HTERT RPE-1 (cell line): Measurements from ENCODE around the gene LGSN.
"Not testable (repeated sequence)": the region's sequence is repeated elsewhere in the genome, so short reads cannot be mapped to it uniquely, and the experiment has no call there.

Experiments
- in situ Hi-C: fragments of 300-500 bp; cut with MboI; formaldehyde crosslinking; loops from 4 replicates; pipeline ENCODE4 v1.14.3; 2020; ENCODE audit warnings: low sequenced_read_pairs

Gene LGSN, protein sequence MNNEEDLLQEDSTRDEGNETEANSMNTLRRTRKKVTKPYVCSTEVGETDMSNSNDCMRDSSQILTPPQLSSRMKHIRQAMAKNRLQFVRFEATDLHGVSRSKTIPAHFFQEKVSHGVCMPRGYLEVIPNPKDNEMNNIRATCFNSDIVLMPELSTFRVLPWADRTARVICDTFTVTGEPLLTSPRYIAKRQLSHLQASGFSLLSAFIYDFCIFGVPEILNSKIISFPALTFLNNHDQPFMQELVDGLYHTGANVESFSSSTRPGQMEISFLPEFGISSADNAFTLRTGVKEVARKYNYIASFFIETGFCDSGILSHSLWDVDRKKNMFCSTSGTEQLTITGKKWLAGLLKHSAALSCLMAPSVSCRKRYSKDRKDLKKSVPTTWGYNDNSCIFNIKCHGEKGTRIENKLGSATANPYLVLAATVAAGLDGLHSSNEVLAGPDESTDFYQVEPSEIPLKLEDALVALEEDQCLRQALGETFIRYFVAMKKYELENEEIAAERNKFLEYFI

DNA sequence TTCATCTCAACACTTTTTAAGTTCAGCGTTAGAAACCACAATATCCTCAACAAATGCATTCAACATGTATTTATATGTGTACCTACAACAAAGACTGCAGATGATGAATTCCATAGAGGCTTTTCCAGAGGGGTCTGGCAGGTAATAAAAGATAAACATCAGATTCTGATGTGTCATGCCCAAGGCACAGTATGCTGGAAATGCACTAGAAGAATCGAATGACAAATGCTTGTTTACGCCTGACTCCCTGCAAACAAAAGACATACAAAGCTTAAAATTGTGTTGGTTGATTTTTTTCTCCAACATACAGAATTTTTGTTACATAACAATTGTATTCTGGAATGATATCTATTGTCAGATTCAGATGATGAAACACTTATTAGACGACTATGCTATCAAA lies at the start of gene LGSN:
Gene LGSN (minus strand): TSS at position 45 of the 400 bp plus-strand sequence. CDS start 40 bp downstream, at position 5.
- in situ Hi-C loops: no loop called here

DNA sequence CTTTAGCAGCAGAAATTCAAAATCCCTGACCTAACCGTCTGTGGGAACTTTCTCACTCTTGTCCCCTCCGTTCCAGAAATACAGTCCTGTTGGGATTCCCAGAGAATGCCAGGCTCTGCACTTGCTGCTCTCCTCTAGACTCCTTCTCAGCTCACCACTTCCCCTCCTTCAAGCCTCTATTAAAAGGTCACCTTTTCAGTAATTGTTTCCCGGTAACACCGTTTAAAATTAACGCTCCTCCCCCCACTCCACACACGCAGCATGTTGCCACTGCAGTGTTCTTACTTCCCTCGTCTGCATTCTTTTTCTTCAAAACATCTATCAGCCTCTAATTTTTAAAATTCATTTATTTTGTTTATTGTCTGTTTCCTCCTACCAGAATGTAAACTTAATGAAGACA lies 48.6 kb upstream of the LGSN start:
- in situ Hi-C loops: no loop called here

DNA sequence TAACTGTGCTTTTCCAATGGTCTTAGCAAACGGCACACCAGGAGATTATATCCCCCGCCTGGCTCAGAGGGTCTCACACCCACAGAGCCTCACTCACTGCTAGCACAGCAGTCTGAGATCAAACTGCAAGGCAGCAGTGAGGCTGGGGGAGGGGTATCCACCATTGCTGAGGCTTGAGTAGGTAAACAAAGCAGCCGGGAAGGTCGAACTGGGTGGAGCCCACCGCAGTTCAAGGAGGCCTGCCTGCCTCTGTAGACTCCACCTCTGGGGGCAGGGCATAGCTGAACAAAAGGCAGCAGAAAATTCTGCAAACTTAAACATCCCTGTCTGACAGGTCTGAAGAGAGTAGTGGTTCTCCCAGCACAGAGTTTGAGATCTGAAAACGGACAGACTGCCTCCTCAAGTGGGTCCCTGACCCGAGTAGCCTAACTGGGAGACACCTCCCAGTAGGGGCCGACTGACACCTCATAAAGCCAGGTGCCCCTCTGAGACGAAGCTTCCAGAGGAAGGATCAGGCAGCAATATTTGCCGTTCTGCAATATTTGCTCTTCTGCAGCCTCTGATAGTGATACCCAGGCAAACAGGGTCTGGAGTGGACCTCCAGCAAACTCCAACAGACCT lies 42.8 kb upstream of the LGSN start:
- in situ Hi-C loops: not testable (repeated sequence)

DNA sequence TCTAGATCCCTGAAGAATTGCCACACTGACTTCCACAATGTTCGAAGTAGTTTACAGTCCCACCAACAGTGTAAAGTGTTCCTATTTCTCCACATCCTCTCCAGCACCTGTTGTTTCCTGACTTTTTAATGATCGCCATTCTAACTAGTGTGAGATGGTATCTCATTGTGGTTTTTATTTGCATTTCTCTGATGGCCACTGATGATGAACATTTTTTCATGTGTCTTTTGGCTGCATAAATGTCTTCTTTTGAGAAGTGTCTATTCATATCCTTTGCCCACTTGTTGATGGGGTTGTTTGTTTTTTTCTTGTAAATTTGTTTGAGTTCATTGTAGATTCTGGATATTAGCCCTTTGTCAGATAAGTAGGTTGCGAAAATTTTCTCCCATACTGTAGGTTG lies 37.6 kb upstream of the LGSN start:
- in situ Hi-C loops: not testable (repeated sequence)

DNA sequence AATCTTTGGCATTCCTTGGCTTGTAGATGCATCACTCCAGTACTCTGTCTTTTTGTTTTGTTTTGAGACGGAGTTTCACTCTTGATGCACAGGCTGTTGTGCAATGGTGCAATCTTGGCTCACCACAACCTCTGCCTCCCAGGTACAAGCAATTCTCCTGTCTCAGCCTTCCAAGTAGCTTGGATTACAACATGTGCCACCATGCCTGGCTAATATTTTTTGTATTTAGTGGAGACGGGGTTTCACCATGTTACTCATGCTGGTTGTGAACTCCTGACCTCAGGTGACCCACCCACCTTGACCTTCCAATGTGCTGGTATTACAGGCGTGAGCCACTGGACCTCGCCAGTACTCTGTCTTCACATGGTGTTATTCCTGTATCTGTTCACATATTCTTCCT lies 35.8 kb upstream of the LGSN start:
- in situ Hi-C loops: no loop called here

DNA sequence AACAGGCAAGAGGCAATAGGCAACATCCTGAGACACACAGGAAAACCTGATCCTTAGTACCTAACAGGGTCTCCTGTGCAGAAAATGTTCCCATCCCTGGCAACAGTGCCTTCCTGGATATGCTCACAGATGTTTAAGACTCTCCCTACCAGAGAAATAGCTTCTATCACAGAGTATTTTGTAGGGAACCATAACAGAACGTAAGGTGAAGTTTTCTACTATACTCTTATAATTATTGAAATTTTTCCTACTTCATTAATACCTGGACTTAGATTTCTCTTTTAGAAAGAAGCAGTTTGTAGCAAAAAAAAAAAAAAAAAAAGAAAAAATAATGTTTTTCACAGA lies 33.5 kb upstream of the LGSN start:
- in situ Hi-C loops: no loop called here

DNA sequence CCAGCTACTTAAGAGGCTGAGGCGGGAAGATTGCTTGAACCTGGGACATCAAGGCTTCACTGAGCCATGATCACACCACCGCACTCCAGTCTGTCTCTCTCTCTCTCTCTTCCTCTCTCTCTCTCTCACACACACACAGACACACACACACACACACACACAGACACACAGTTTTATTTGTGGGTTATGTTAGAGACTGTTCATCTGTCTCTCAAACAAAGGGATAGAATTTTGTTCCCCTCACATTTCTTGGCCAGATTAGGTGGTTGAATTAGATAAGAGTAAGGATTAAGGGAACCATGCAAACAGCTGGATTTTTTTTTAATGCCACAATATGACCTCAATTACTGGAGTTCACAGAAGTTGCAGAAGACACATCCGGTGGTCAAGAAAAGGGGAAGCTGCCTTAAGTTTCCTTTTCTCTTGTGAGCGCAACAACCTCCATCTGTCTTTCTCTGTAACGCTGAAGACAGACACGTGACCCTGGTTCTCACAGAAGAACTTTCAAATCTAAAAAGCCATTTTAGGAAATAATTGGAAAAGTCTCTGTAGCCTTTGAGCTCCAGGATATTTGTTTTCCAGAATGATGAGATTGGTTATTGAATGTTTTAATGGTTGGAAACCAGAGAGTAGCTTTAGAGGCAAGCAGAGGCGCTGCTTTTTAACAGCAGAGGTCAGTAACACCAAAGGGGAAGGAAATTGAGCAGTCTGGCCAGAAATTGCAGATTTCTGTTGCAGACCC lies 32.9 kb upstream of the LGSN start:
- in situ Hi-C loops: no loop called here

DNA sequence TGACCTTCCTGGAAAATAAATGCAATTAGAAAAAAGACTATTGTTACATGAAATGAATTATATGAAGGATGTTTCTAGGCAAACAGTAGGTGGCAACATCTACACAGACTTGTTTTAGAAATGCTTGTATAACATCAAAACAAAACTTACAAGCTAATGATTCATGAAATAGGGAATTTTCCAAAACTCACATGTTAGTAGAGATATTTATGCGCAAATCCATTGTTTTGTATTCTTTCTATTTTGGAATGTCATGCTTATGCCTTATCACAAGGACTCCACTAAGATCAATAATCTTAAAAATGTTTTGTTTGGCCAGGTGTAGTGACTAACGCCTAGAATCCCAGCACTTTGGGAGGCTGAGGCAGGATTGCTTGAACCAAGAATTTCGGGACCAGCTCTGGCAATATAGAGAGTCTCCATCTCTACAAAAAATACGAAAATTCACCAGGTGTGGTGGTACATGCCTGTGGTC lies 32.3 kb upstream of the LGSN start:
- in situ Hi-C loops: no loop called here

DNA sequence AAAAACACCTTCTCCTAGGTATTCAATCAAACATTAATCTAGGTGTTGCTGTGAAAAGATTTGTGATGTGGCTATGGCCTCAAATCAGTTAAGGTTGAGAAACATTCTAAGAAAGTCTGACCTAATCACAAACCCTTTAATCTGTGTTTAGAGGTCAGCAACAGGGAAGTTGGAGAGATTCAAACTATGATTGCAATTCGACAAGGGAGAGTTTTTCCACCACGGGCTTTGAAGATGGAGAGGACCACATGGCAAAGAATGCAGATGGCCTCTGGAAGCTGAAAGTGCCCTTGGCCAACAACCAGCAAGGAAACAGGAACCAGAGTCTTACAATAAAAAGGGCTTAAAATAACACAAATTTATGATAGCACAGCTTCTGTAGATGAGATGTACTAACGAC lies 29.6 kb upstream of the LGSN start:
- in situ Hi-C loops: no loop called here

DNA sequence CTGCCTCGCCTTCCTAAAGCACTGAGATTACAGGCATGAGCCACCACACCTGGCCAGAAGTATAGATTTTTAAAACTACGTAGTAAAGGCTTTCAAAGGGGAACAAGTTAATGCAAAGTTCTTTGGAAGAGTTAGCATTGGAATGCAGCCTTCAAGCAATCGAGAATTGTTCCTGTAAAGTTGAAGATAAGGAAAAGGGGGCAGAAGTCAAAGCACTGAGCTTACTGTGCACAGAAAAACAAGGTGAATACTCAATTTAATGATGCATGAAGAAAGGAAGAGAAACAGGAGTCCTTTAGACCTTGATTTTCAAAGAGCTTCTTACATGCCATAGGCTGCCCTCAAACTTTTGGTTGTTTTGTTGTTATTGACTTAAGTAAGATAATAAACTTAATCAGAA lies 29.1 kb upstream of the LGSN start:
- in situ Hi-C loops: no loop called here

DNA sequence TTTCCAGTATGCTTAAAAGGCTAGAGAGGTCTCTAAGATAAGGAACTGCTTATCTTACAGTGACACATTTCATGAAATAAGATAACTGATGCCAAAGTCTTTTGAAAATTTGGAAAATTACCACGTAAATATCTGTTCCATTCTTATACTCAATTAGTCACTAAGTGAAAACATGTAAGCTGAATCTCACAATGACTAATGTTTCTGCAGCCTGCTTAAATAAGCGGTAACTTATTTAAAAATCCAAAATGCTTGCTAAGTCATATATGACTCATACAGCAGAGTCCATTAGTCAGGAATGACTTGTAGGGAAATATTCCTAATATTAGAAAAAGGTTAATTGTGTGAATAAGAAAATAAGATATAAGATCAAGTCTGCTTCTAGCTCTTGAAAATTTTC lies 27.8 kb upstream of the LGSN start:
- in situ Hi-C loops: no loop called here

DNA sequence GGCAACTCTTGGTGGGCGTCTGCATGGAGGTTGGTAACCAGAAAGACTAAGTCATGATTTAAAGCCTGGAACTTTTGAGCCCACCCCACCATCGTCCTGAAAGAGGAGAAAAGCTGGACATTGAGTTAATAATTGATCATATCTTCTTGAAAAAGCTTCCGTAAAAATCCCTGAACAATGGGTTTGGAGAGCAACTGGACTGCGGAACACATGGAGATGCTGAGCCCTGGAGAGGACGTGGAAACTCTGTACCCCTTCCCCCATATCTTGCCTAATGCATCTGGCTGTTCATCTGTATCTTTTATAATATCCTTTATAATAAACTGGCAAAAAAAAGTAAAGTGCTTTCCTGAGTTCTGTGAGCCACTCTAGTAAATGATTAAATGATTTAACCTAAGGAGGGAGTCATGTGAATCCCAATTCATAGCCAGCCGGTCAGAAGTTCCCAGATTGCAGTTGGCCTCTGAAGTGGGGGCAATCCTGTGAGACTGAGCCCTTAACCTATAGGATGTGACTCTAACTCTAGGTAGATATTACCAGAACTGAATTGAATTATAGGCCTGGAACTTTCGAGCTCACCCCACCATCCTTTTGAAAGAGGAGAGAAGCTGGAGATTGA lies 26.5 kb upstream of the LGSN start:
- in situ Hi-C loops: no loop called here

DNA sequence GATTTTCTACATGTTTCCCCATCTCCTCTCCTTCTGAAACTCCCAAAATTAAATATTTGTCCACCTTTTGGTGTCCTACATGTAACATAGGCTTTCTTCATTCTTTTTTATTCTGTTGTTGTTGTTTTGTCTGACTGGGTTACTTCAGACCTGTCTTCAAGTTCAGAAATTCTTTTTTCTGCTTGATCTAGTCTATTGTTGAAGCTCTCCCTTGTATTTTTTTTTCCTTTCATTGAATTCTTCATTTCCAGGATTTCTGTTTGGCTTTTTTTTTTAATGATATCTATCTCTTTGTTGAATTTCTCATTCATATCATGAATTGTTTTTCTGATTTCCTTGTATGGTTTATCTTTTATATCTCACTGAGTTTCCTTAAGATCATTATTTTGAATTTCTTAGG lies 20.6 kb upstream of the LGSN start:
- in situ Hi-C loops: no loop called here

DNA sequence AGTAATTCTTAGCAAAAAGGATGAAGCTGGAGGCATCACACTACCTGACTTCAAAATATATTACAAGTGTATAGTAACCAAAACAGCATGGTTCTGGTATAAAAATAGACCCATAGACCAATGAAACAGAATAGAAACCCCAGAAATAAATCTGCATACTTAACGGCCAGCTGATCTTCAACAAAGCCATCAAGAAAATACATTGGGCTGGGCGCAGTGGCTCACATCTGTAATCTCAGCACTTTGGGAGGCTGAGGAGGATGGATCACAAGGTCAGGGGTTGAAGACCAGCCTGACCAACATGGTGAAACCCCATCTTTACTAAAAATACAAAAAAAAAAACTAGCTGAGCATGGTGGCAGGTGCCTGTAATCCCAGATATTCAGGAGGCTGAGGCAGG lies 14.9 kb upstream of the LGSN start:
- in situ Hi-C loops: not testable (repeated sequence)

DNA sequence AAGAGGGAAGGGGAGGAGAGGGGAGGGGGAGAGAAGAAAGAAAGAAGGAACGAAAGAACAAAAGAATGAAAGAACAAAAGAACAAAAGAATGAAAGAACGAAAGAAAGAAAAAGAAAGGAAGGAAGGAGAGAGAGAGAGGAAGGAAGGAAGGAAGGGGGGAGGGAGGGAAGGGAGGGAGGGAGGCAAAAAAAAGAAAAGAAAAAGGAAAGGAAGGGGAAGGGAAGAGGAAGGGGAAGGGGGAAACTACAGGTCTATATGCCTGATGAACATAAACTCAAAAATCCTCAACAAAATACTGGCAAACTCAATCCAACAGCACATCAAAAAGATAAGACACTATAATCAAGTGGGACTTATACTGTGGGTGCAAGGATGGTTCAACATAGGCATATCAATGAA lies 13.7 kb upstream of the LGSN start:
- in situ Hi-C loops: no loop called here

DNA sequence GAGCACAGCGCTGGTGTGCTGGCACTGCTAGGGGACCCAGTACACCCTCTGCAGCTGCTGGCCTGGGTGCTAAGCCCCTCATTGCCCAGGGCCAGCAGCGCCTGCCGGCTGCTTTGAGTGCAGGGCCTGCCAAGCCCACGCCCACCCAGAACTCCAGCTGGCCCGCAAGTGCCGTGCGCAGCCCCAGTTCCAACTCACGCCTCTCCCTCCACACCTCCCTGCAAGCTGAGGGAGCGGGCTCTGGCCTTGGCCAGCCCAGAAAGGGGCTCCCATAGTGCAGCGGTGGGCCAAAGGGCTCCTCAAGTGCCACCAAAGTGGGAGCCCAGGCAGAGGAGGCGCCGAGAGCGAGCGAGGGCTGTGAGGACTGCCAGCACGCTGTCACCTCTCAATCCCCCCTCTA lies 6.8 kb upstream of the LGSN start:
- in situ Hi-C loops: not testable (repeated sequence)

DNA sequence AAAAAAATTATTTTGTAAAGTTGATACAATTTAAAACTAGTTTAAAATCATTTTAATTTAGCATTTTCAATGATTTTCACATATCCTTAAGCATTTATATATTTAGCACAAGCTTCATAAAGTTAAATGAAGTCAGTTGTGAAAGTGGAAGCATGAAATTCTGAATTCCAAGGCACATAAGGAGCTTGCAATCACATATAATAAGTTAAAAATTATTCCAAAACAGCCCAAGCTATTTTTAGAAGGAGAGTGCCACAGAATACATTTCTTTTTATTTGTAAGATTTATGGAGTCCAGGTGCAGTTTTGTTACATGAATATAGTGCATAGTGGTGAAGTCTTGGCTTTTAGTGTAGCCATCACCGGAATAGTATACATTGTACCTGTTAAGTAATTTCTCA lies 3.2 kb upstream of the LGSN start:
- in situ Hi-C loops: no loop called here

DNA sequence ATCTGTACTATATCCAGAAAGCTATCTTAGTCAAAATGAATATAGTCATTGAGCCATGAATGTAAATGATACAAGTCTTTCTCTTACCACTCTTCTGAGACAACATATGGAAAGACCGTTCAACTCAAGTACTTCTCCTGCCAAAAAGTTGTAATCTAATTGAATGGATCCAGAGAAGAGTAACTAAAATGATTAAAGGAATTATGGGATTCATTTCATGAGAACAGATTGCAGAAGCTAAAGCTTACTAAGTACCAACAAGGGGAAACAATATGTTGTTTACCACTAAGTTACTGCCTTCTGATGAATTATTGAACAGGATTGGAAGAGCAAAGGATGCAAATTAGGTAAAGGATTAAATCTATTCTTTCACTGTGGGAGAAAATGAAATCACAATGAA lies 2.0 kb upstream of the LGSN start:
- in situ Hi-C loops: no loop called here

DNA sequence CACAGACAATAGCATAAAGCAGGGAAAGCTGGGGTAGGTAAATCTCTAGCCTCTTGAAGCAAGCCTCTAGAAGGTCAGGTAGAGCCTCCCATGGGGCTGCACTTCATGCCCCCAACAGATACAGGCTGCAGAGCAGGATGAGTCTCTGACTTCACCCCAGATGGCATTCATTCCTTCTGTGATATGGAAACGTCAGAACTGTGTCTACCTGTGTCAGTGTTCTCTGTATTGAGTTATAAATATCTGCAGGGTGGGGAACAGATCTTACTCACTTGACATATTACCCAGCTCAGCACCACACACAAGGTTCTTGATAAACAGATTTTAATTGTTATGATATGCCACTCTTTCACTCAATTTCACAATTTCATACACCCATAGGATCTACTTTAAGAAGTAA lies 2.1 kb downstream of the LGSN start:
- in situ Hi-C loops: no loop called here

DNA sequence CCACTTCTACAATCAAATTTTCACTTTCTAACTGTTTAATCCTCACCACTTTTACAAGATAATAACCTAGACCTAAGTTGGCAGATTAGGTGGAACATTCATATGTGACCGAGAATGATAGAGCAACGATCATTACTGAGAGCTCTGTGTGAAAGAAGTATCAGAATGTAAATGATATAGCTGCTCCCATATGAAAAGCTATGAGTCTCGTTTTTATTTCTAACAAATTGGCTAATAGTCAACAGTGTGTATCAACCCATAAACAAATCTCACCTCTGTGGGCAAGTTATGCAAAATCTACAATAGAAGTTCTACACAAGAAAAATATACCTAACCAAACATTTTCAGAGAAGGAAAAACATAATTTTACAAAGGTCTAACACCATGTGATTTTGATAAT lies 3.7 kb downstream of the LGSN start:
- in situ Hi-C loops: no loop called here

DNA sequence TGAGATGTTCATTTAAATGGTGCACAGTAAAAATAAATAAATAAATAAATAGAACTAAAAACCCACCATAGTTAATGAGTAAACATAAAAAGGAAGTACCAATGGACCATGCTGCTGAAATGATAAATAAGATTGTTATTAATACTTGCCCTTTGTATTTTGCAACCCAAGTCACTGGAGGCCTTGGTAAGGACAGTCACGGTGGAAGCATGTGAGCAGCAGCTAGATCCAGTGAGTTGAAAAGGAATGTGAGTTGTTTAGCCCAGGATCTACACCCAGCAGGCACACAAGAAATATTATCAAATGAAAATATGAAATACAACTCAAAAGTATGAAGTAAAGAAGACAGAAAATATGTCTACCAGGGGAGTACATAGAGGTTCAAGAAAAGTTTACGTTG lies 6.7 kb downstream of the LGSN start:
- in situ Hi-C loops: no loop called here
